Forelimb muscle (tissue), 1 donor: ENCODE results near the gene IRF1. TPM values are rescaled to one million over a fixed set of nuclear protein-coding genes. Genes with fewer than 3 reads are reported as not detected.

Source experiments
- DNase-seq: peaks from one replicate; pipeline ENCODE4 v3.0.0-alpha.2; 2013; ENCODE audit warnings: low read depth
- polyA plus RNA-seq: library from polyadenylated mRNA; unstranded; fragments of 120-200 nt; gene quantifications from one replicate; pipeline ENCODE4 v1.2.1, GENCODE V29; 2013; ENCODE audit not compliant: insufficient read length

Gene IRF1
- polyA plus RNA-seq, 1 donor: 8.3 TPM

- no peak for DNase-seq
Observed at GRCh38 chr5:132474881-132475496, 15.6 kb downstream of the IRF1 start.

- no peak for DNase-seq
Observed at GRCh38 chr5:132474131-132474723, 16.3 kb downstream of the IRF1 start.

GRCh38 chr5:132473668-132474067 lies 16.9 kb downstream of the IRF1 start:
- DNase-seq: no peak

- DNase-seq: no peak
Observed at GRCh38 chr5:132473019-132473531, 17.5 kb downstream of the IRF1 start.

GRCh38 chr5:132472431-132472830 lies 18.1 kb downstream of the IRF1 start:
- DNase-seq: no peak

GRCh38 chr5:132471944-132472343 lies 18.6 kb downstream of the IRF1 start:
- DNase-seq: no peak

GRCh38 chr5:132471151-132471907 lies 19.2 kb downstream of the IRF1 start:
- no peak for DNase-seq

- no peak for DNase-seq
Observed at GRCh38 chr5:132470596-132470995, 20.0 kb downstream of the IRF1 start.

- DNase-seq: no peak
Observed at GRCh38 chr5:132470010-132470392, 20.6 kb downstream of the IRF1 start.

- DNase-seq: no peak
Observed at GRCh38 chr5:132469380-132470009, 21.1 kb downstream of the IRF1 start.

- no peak for DNase-seq
Observed at GRCh38 chr5:132468656-132469379, 21.8 kb downstream of the IRF1 start.

GRCh38 chr5:132467287-132467984 lies 23.1 kb downstream of the IRF1 start:
- DNase-seq: no peak

- no peak for DNase-seq
Observed at GRCh38 chr5:132466433-132467286, 23.9 kb downstream of the IRF1 start.

GRCh38 chr5:132465059-132465707 lies 25.4 kb downstream of the IRF1 start:
- no peak for DNase-seq

- no peak for DNase-seq
Observed at GRCh38 chr5:132464156-132464939, 26.2 kb downstream of the IRF1 start.

GRCh38 chr5:132463811-132464155 lies 26.8 kb downstream of the IRF1 start:
- DNase-seq: no peak

GRCh38 chr5:132462856-132463745 lies 27.5 kb downstream of the IRF1 start:
- no peak for DNase-seq

GRCh38 chr5:132462333-132462732 lies 28.2 kb downstream of the IRF1 start:
- DNase-seq: no peak
